H1 (cell line): ENCODE results near the gene JAKMIP2. TPM values are rescaled to one million over a fixed set of nuclear protein-coding genes. Genes with fewer than 3 reads are reported as not detected.
A peak's percentile ranks its signal among the peaks of the same experiment; 100 is the strongest.

Source experiments
- CTCF ChIA-PET: fragments of 300-600 bp; sonication (Branson Sonifier 250); formaldehyde crosslinking; loops from one replicate; lab custom pipeline; 2021; ENCODE audit not compliant: partially characterized antibody; lab: Charles Lee
- POLR2A ChIA-PET: fragments of 300-600 bp; sonication (Branson Sonifier 250); formaldehyde crosslinking; loops from one replicate; lab custom pipeline; 2021; ENCODE audit warnings: inconsistent platforms; ENCODE audit not compliant: partially characterized antibody; lab: Charles Lee
- DNase-seq, 2 experiments: peaks; one replicate each; pipeline versions ENCODE4 v3.0.0 to v3.0.0-alpha.2; 2010 to 2022; ENCODE audit warnings: low spot score in 2 of 2, low read depth in 1 of 2, mixed read lengths in 1 of 2
- FAIRE-seq: peaks from 2 replicates; lab custom pipeline; 2011; peaks lifted over from hg19 to GRCh38; lab: Jason Lieb, UNC
- H2AFZ ChIP-seq: 2 replicates; pipeline ENCODE4 v1.8.1; 2012; ENCODE audit warnings: low read length, inconsistent platforms
- H2AK5ac ChIP-seq: 2 replicates; pipeline ENCODE4 v1.6.1; 2013; ENCODE audit warnings: low read depth, low read length
- H2BK120ac ChIP-seq: replicated peaks from 2 replicates; pipeline ENCODE3; 2013; ENCODE audit warnings: low read depth, low read length, inconsistent platforms
- H2BK12ac ChIP-seq: 2 replicates; pipeline ENCODE4 v1.6.1; 2013; ENCODE audit warnings: low read depth, low read length
- H2BK15ac ChIP-seq: 2 replicates; pipeline ENCODE4 v1.6.1; 2013; ENCODE audit warnings: low read length
- H2BK20ac ChIP-seq: 2 replicates; pipeline ENCODE4 v1.6.1; 2013; ENCODE audit warnings: low read length
- H2BK5ac ChIP-seq: 2 replicates; pipeline ENCODE4 v1.6.1; 2013; ENCODE audit warnings: low read depth, low read length
- H3K14ac ChIP-seq: 2 replicates; pipeline ENCODE4 v1.6.1; 2013; ENCODE audit warnings: inconsistent platforms; ENCODE audit not compliant: insufficient read length
- H3K18ac ChIP-seq: 2 replicates; pipeline ENCODE4 v1.6.1; 2013; ENCODE audit warnings: low read length; ENCODE audit errors: extremely low read depth
- H3K23ac ChIP-seq: 2 replicates; pipeline ENCODE4 v1.6.1; 2013; ENCODE audit warnings: inconsistent platforms; ENCODE audit not compliant: insufficient read length
- H3K23me2 ChIP-seq: 2 replicates; pipeline ENCODE4 v1.6.1; 2013; ENCODE audit warnings: low read depth, low read length
- H3K27ac ChIP-seq: 2 replicates; pipeline ENCODE4 v1.6.1; 2011; ENCODE audit warnings: low read depth, low read length, inconsistent platforms
- H3K27me3 ChIP-seq, 4 experiments: replicated peaks in 1 of 4; 1 replicate in 1 of 4; 2 replicates in 3 of 4; pipeline versions ENCODE4 v1.6.1 to v1.8.1; 2011 to 2013; ENCODE audit warnings: low read length in 3 of 4, mild to moderate bottlenecking in 3 of 4, inconsistent platforms in 2 of 4, mixed read lengths in 2 of 4, moderate library complexity in 1 of 4; ENCODE audit not compliant: control insufficient read depth in 3 of 4, insufficient read depth in 3 of 4; ENCODE audit errors: extremely low read depth in 1 of 4
- H3K36me3 ChIP-seq, 4 experiments: 2 replicates each; pipeline versions ENCODE4 v1.6.1 to v1.8.1; 2011 to 2013; ENCODE audit warnings: mild to moderate bottlenecking in 4 of 4, low read length in 3 of 4, moderate library complexity in 2 of 4, control low read depth in 1 of 4, inconsistent platforms in 1 of 4; ENCODE audit not compliant: insufficient read depth in 4 of 4, control insufficient read depth in 2 of 4
- H3K4ac ChIP-seq: replicated peaks from 2 replicates; pipeline ENCODE3; 2013; ENCODE audit warnings: low read length, low read depth, mixed read lengths, inconsistent platforms; ENCODE audit not compliant: insufficient read length
- H3K4me1 ChIP-seq, 4 experiments: replicated peaks in 1 of 4; 1 replicate in 1 of 4; 2 replicates in 3 of 4; pipeline versions ENCODE4 v1.6.1 to v1.8.1; 2011 to 2013; ENCODE audit warnings: low read length in 3 of 4, inconsistent platforms in 2 of 4, mixed read lengths in 1 of 4; ENCODE audit not compliant: insufficient read depth in 4 of 4, control insufficient read depth in 3 of 4
- H3K4me2 ChIP-seq, 2 experiments: 2 replicates each; pipeline versions ENCODE4 v1.6.1 to v1.8.1; 2011 to 2013; ENCODE audit warnings: low read depth in 2 of 2, low read length in 2 of 2, control low read depth in 1 of 2, inconsistent platforms in 1 of 2, mild to moderate bottlenecking in 1 of 2; ENCODE audit not compliant: insufficient read depth in 1 of 2
- H3K4me3 ChIP-seq, 4 experiments: fragments of 200-600, 300-600 bp in 1 of 4; sonication (generic), shearing (Covaris generic), sonication (Bioruptor Twin) in 1 of 4; 2 replicates each; pipeline versions ENCODE4 v1.5.1 to v1.8.1; 2011 to 2016; ENCODE audit warnings: low read length in 4 of 4, low read depth in 3 of 4, control low read depth in 2 of 4, inconsistent platforms in 2 of 4, mild to moderate bottlenecking in 2 of 4, mixed read lengths in 1 of 4, moderate library complexity in 1 of 4; ENCODE audit not compliant: insufficient read depth in 2 of 4; ENCODE audit errors: extremely low read depth in 1 of 4
- H3K56ac ChIP-seq: replicated peaks from 2 replicates; pipeline ENCODE3; 2013; ENCODE audit warnings: low read depth, mild to moderate bottlenecking, mixed read lengths, low read length, inconsistent platforms; ENCODE audit not compliant: insufficient read length
- H3K79me1 ChIP-seq: 2 replicates; pipeline ENCODE4 v1.6.1; 2013; ENCODE audit warnings: low read depth, low read length, control low read depth
- H3K79me2 ChIP-seq, 2 experiments: 2 replicates each; pipeline versions ENCODE4 v1.6.1 to v1.8.1; 2012 to 2013; ENCODE audit warnings: low read length in 2 of 2, mild to moderate bottlenecking in 2 of 2, inconsistent platforms in 1 of 2; ENCODE audit not compliant: insufficient read depth in 2 of 2, control insufficient read depth in 1 of 2
- H3K9ac ChIP-seq, 4 experiments: replicated peaks in 1 of 4; 1 replicate in 1 of 4; 2 replicates in 3 of 4; pipeline versions ENCODE4 v1.6.1 to v1.8.1; 2011 to 2013; ENCODE audit warnings: low read depth in 3 of 4, low read length in 3 of 4, control low read depth in 2 of 4, mild to moderate bottlenecking in 2 of 4, moderate library complexity in 2 of 4, inconsistent platforms in 1 of 4; ENCODE audit errors: extremely low read depth in 1 of 4
- H3K9me3 ChIP-seq, 2 experiments: 2 replicates each; pipeline versions ENCODE4 v1.6.1 to v1.8.1; 2012 to 2013; ENCODE audit warnings: mild to moderate bottlenecking in 2 of 2, moderate library complexity in 2 of 2, control low read depth in 1 of 2, inconsistent platforms in 1 of 2, low read depth in 1 of 2, low read length in 1 of 2, mixed read lengths in 1 of 2; ENCODE audit not compliant: insufficient read depth in 2 of 2
- H4K20me1 ChIP-seq, 2 experiments: replicated peaks in 1 of 2; 2 replicates each; pipeline versions ENCODE3 to v1.8.1; 2011 to 2013; ENCODE audit warnings: inconsistent platforms in 2 of 2, low read length in 2 of 2, mild to moderate bottlenecking in 1 of 2; ENCODE audit not compliant: insufficient read depth in 2 of 2, control insufficient read depth in 1 of 2
- H4K5ac ChIP-seq: 2 replicates; pipeline ENCODE4 v1.6.1; 2013; ENCODE audit warnings: low read length, low read depth, mixed read lengths, inconsistent platforms; ENCODE audit not compliant: insufficient read length
- H4K8ac ChIP-seq: 2 replicates; pipeline ENCODE4 v1.8.0; 2013; ENCODE audit warnings: mild to moderate bottlenecking, moderate library complexity, low read length, inconsistent platforms; ENCODE audit not compliant: insufficient read depth; ENCODE audit errors: extremely low read depth
- H4K91ac ChIP-seq: replicated peaks from 2 replicates; pipeline ENCODE3; 2013; ENCODE audit warnings: low read length, mixed read lengths, inconsistent platforms; ENCODE audit not compliant: insufficient read length
- BACH1 ChIP-seq: IDR thresholded peaks from 2 replicates; pipeline ENCODE4 v1.6.1; 2012; ENCODE audit warnings: low read length, improper control_type of control experiment
- POLR2A ChIP-seq, 2 experiments: IDR thresholded peaks; 1 replicate in 1 of 2; 2 replicates in 1 of 2; pipeline ENCODE4 v1.6.1; 2011; ENCODE audit warnings: low read depth in 2 of 2, low read length in 2 of 2, mild to moderate bottlenecking in 2 of 2; ENCODE audit errors: control extremely low read depth in 1 of 2
- WGBS, 2 experiments: shearing (Covaris generic) in 1 of 2; methylation state at CpG; one replicate each; pipeline versions ENCODE4 v1.1.6 to v1.1.7; 2013 to 2015; ENCODE audit warnings: low lambda C conversion rate in 2 of 2, mixed read lengths in 2 of 2, inconsistent platforms in 1 of 2, low coverage in 1 of 2, missing lambda C conversion rate in 1 of 2; ENCODE audit not compliant: insufficient replicate concordance in 2 of 2, insufficient coverage in 1 of 2, insufficient read length in 1 of 2; ENCODE audit errors: extremely low coverage in 1 of 2, missing lambda C conversion rate in 1 of 2; 5-methylcytosine and 5-hydroxymethylcytosine counted together
- polyA plus RNA-seq, 7 experiments: library from polyadenylated mRNA; depleted of rRNA in 3 of 7; stranded (reverse) in 5 of 7; unstranded in 2 of 7; fragments of >200 nt in 5 of 7; fragments of 200-250 nt in 2 of 7; gene quantifications; 1 replicate in 5 of 7; 2 replicates in 1 of 7; 4 replicates in 1 of 7; pipeline versions ENCODE4 v1.2.1 to v1.2.3, GENCODE V29; 2011 to 2013; ENCODE audit warnings: missing spikeins in 2 of 7, mixed read lengths in 2 of 7
- total RNA-seq: library from RNA; stranded (reverse); fragmentation: NEBNext Ultra II Directional; extraction: Animal tissue kit (Norgen Biotek cat#: 25700); gene quantifications from 2 replicates; pipeline ENCODE4 v1.2.1, GENCODE V29; 2021

Gene JAKMIP2
- total and polyA plus RNA-seq, 2 of the 8 experiments (the other 6 are each of a cell fraction or from before 2014, with no cell fraction given), result 2.4 to 13.6 TPM

DNA sequence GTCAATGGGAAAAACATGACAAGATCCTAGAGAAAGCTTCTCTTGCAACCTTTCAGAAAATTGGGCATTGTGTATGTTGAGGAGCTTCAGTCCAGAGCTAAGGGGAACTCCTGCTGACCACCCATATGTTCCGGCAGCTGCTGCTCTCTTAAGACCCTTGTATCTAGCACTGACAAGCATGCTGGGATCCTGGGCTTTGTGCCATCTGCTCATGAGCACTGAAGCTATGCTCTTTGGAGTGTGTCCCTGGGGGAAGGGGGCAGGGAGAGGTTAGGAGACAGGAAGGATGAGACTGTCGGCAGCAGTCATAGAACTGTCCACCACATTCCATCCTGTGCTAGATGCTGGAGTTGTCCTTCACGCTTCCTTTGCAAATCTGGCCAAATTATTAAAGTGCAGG is 109.3 kb downstream of the JAKMIP2 start:
- no peak overlapping the region for H4K91ac ChIP-seq
- no peak overlapping the region for H3K14ac ChIP-seq
- ChIA-PET POLR2A (no interaction called here), CTCF (interaction anchor here (0.6 to 1.7 kb wide), 4 partner anchors 9 to 150 kb away, joined by 3 read pairs; no protein-coding TSS in a partner anchor)
- no peak overlapping the region for H3K9ac ChIP-seq
- H3K27me3 ChIP-seq, result no peaks in the 10 kb centered on the region
- H3K23me2 ChIP-seq, result no peaks in the 10 kb centered on the region
- H3K36me3 ChIP-seq, result peaks cover 6 to 15% (median 10%) of the 10 kb centered on the region in 4 experiments; a peak in 5 of 8 replicates
- H2BK12ac ChIP-seq, result no peak overlapping the region
- H3K56ac ChIP-seq, result no peak overlapping the region
- no peaks in the 10 kb centered on the region for H3K79me2 ChIP-seq
- H2BK20ac ChIP-seq, result no peak overlapping the region
- H3K23ac ChIP-seq, result no peak overlapping the region
- no peak overlapping the region for H4K8ac ChIP-seq
- peaks cover 2% of the 10 kb centered on the region; the same call in 1 of the 2 replicates for H3K79me1 ChIP-seq
- DNase-seq (no peak), FAIRE-seq (no peak)
- H2AK5ac ChIP-seq, result no peak overlapping the region
- H3K4me1 ChIP-seq, result no peaks in the 10 kb centered on the region
- H2BK120ac ChIP-seq, result no peak overlapping the region
- no peak overlapping the region for H4K5ac ChIP-seq
- no peak overlapping the region for H3K18ac ChIP-seq
- H2AFZ ChIP-seq, result no peak overlapping the region
- no peaks in the 10 kb centered on the region for H3K9me3 ChIP-seq
- H3K4me2 ChIP-seq, result no peak overlapping the region
- no peaks in the 10 kb centered on the region for H4K20me1 ChIP-seq
- peak in 1 of 2 experiments; percentile 47; a peak in 1 of 3 replicates for TF ChIP-seq POLR2A (IDR thresholded peaks at IDR 0.05; ENCODE audit: control extremely low read depth in 1 of 2, low read depth in 2 of 2, low read length in 2 of 2)
- no peak for TF ChIP-seq BACH1
- H3K4ac ChIP-seq, result no peak overlapping the region
- 74% methylated on average over 3 of the region's 3 CpGs; no CpG with 5 or more reads in 1 of the 2 experiments for WGBS, 2 experiments
- H3K27ac ChIP-seq, result no peak overlapping the region
- no peak overlapping the region for H2BK15ac ChIP-seq
- H2BK5ac ChIP-seq, result no peak overlapping the region
- H3K4me3 ChIP-seq, result no peak overlapping the region
